ENCODE data around the gene KRT80. TPM values are rescaled to one million over a fixed set of nuclear protein-coding genes. Genes with fewer than 3 reads are reported as not detected.

The KRT80 gene
- total RNA-seq, 1 donor from 2014 or later: not detected

DNA sequence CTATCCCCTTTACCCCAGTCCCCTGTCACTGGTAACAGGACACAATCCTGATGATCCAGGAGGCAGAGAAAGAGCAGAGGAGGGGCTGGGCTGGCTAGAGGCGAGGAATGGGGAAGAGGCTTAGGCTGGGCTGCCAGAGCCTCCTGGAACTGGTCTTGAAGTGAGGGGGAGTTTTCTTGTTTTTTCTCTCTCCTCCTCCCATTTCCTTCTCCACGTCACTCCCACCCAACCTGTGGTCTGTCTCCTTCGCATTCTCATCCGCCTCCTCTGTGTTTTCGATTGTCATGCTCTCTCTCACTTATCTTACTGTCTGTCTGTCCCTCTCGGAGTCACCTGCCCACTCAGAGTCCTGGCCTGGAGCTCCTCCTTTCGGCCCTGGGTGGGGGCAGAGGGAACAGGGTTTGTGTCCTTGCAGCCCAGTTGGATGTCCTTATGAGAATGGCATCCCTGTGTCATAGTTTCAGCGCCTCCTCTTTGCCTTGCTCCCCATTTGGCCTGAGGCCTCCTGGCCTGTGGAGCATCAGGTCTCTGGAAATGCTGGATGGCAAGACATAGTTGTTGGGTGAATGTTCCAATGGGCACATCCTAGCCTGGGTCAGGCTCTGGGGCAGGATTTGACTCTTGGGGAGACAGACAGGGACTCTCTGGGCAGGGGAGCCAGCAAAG lies 3.4 kb upstream of the KRT80 start:
- intact Hi-C loops (cut with DNase I): no loop called here
- Histone ChIP-seq H3K27ac (no peak overlapping the region), H3K4me3 (no peak overlapping the region), H3K4me1 (peaks cover 25 to 43% of the 10 kb centered on the region in 2 donors), H3K9me3 (no peaks in the 10 kb centered on the region), H3K27me3 (no peaks in the 10 kb centered on the region), H3K36me3 (no peaks in the 10 kb centered on the region)
- TF ChIP-seq, protein P1, sequence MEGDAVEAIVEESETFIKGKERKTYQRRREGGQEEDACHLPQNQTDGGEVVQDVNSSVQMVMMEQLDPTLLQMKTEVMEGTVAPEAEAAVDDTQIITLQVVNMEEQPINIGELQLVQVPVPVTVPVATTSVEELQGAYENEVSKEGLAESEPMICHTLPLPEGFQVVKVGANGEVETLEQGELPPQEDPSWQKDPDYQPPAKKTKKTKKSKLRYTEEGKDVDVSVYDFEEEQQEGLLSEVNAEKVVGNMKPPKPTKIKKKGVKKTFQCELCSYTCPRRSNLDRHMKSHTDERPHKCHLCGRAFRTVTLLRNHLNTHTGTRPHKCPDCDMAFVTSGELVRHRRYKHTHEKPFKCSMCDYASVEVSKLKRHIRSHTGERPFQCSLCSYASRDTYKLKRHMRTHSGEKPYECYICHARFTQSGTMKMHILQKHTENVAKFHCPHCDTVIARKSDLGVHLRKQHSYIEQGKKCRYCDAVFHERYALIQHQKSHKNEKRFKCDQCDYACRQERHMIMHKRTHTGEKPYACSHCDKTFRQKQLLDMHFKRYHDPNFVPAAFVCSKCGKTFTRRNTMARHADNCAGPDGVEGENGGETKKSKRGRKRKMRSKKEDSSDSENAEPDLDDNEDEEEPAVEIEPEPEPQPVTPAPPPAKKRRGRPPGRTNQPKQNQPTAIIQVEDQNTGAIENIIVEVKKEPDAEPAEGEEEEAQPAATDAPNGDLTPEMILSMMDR (IDR thresholded peaks at IDR 0.05): no peak
- no peak for DNase-seq (ENCODE audit: low spot score in 2 of 2)

DNA sequence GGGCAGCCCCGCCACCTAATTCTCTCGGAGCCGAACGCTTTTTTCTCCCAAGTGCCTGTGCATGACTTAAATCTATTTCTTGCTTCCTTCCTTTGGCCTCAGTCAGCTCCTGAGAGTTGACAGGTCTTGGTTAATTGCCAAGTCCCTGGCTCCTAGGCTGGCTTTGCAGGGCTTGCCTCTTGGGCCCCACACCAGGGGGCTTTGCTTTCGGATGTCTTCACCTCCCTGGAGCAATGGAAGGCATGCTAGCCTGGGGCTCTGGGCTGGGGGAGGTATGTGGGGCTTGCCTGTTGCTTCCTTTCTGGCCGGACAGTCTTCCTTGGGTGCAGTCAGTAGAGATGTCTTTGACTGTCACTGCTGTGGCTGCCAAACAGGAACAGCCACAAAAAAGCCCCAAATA lies 2.2 kb upstream of the KRT80 start:
- Histone ChIP-seq H3K27me3 (no peaks in the 10 kb centered on the region), H3K36me3 (no peaks in the 10 kb centered on the region), H3K27ac (peak overlapping the region; percentile 3 to 56), H3K4me3 (no peak overlapping the region), H3K9me3 (no peaks in the 10 kb centered on the region), H3K4me1 (peaks cover 29 to 52% of the 10 kb centered on the region in 2 donors)
- no peak for DNase-seq (ENCODE audit: low spot score in 2 of 2)
- TF ChIP-seq, protein P1 (IDR thresholded peaks at IDR 0.05): no peak
- intact Hi-C loops (cut with DNase I): loop anchor here (2.0 kb wide), 1 partner anchor 27 kb away; no protein-coding TSS in a partner anchor

DNA sequence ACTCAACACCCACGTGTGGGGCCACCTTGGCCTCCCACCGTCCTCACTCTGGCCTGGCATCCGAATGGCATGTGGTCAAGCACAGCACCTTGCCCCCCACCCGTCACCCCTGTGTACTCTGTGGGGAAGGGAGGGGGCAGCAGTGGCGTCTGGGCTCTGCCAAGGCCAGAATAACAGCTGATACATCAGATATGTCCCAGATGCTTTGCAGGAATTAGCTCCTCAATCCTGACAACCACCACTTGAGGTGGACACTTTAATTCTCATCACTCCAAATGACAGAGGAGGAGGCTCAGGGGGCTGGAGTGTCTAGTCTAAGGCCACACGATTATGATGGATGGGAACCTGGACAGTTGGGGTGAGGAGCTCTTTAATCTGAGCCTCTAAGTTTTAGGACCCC lies 1.7 kb upstream of the KRT80 start:
- intact Hi-C loops (cut with DNase I): loop anchor here (2.0 kb wide), 1 partner anchor 27 kb away; no protein-coding TSS in a partner anchor

DNA sequence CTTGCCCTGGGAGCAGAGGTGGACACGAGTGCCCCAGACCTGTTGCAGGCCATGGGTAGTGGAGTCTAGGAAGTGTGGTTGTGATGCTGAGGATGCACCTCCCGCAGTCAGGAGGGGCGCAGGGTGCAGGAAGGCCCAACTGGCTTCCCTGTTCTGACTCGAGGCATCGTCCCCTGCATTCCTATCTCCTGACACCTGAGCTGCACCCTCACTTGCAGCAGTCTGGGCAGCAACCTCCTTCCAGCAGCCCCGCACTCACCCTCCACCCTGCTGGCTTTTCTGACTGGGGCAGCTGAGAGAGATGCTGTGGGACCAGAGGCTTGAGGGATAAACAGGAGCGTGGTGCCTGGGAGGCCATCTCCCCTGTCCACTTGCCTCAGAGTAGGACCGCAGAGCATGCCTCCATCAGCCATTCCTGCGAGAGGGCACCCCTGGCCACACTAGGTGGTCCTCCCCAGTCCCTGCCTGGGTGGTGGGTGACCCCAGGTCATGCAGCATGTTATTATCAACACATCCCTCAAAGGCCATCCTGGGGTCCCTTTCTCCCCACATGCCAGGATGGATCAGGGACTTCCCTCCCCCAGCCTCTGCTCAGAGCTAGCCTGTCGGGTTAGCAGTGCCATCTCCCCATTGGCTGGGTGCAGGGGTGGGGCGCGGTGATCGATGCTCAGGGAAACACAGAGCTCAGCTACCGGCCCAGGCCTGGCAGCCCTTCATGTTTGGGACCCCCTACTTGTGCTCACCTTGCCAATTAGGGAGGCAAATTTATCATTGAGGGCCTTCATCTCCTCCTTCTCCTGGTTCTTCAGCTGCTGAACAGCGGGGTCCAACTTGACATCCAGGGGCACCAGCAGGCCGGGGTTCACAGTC lies 719 bp downstream of the KRT80 start:
- H3K27me3 ChIP-seq: no peaks in the 10 kb centered on the region
- no peak overlapping the region for H3K4me3 ChIP-seq
- intact Hi-C loops (cut with DNase I): no loop called here
- peak overlapping the region; percentile 80 to 84 for H3K27ac ChIP-seq
- H3K9me3 ChIP-seq: no peaks in the 10 kb centered on the region
- DNase-seq (ENCODE audit: low spot score in 2 of 2): no peak
- H3K4me1 ChIP-seq: peaks cover 29 to 61% of the 10 kb centered on the region in 2 donors
- H3K36me3 ChIP-seq: no peaks in the 10 kb centered on the region
- TF ChIP-seq, protein P1 (IDR thresholded peaks at IDR 0.05): no peak

More for the DNA sequence above, 1.7 kb upstream of the KRT80 start:
- H3K4me1 ChIP-seq: peaks cover 29 to 52% of the 10 kb centered on the region in 2 donors
- peak overlapping the region; percentile 3 to 56 for H3K27ac ChIP-seq
- H3K4me3 ChIP-seq: no peak overlapping the region
- H3K9me3 ChIP-seq: no peaks in the 10 kb centered on the region
- H3K36me3 ChIP-seq: no peaks in the 10 kb centered on the region
- DNase-seq (ENCODE audit: low spot score in 2 of 2): no peak
- TF ChIP-seq, protein P1 (IDR thresholded peaks at IDR 0.05): no peak
- H3K27me3 ChIP-seq: no peaks in the 10 kb centered on the region

DNA sequence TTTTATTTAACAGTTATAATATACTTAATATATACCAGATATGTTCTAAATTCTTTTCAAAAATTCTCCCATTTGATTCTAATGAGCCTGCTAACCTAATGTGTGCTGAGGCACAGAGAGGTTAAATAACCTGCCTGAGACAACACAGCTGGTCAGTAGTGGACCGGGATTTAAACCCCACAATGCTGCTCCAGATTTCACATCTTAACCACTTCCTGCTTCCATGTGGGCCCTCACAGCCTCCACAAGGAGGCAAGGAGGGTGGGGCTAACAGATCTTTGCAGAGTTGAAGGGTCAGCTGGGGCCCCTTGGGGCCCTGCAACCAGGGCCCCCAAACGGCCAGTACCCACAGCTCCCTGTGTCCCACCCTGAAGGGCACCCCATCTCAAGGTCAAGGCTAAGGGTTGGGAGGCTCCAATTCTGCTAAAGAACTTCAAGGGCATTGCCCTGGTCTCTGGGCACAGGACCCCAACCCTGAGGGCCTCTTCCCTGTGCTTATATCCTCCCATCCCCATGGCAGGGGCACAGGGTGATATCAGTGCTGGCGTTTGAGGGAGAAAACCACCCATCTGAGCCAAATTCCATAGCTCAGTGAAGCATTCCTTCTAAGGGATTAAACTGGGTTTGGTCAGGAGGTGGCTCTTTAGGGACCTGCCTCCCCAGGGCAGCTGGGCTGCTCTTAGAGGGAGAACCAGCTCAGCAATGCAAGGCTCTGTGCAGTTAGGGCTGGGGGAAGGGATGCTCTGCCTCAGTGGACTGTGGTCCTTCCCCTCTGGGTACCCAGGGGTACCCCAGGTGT lies 2.2 kb downstream of the KRT80 start:
- intact Hi-C loops (cut with DNase I): no loop called here
- TF ChIP-seq, protein P1 (IDR thresholded peaks at IDR 0.05): no peak
- DNase-seq (ENCODE audit: low spot score in 2 of 2): no peak
- Histone ChIP-seq H3K4me3 (no peak overlapping the region), H3K27me3 (no peaks in the 10 kb centered on the region), H3K27ac (peak overlapping the region; percentile 80 to 84), H3K9me3 (no peaks in the 10 kb centered on the region), H3K36me3 (no peaks in the 10 kb centered on the region), H3K4me1 (peaks cover 32 to 63% of the 10 kb centered on the region in 2 donors)
